HCT116 (cell line): ENCODE measurements around the gene PRPF40A.

Experiments
- EZH2 ChIP-seq: fragments of 200-600 bp; sonication (generic); IDR thresholded peaks from 2 replicates; pipeline ENCODE4 v1.6.1; 2017; ENCODE audit warnings: antibody characterized with exemption, mixed run types
- EZH2phosphoT487 ChIP-seq: fragments of 200-600 bp; IDR thresholded peaks from 2 replicates; pipeline ENCODE4 v1.6.1; 2018; ENCODE audit warnings: antibody characterized with exemption, borderline replicate concordance
- RAD21 ChIP-seq: IDR thresholded peaks from 2 replicates; pipeline ENCODE4 v1.6.1; 2012; ENCODE audit warnings: low read depth, mild to moderate bottlenecking
- SIN3A ChIP-seq: IDR thresholded peaks from 2 replicates; pipeline ENCODE4 v1.6.1; 2012; ENCODE audit warnings: low read depth
- ZFX ChIP-seq: fragments of 450-650 bp; IDR thresholded peaks from 2 replicates; pipeline ENCODE4 v1.6.1; 2017
- ZNF274 ChIP-seq: fragments of 200-500 bp; sonication (Bioruptor generic); IDR thresholded peaks from 2 replicates; pipeline ENCODE4 v1.6.1; 2014; ENCODE audit warnings: mild to moderate bottlenecking, low read depth, low read length, inconsistent platforms
- TF ChIP-seq, protein P1 (sequence below), 3 experiments: fragments of 200-600 bp in 1 of 3; sonication (generic) in 1 of 3; IDR thresholded peaks in 2 of 3; conservative IDR thresholded peaks in 1 of 3; 2 replicates each; pipeline ENCODE4 v1.5.1; 2012 to 2017; ENCODE audit warnings: low read depth in 2 of 3, low read length in 2 of 3, antibody characterized with exemption in 1 of 3, borderline replicate concordance in 1 of 3, control low read depth in 1 of 3, mild to moderate bottlenecking in 1 of 3, mixed read lengths in 1 of 3, mixed run types in 1 of 3, moderate library complexity in 1 of 3; ENCODE audit not compliant: insufficient read depth in 1 of 3
- TF ChIP-seq, protein P2 (sequence below): IDR thresholded peaks from 2 replicates; pipeline ENCODE4 v1.6.1; 2012

DNA sequence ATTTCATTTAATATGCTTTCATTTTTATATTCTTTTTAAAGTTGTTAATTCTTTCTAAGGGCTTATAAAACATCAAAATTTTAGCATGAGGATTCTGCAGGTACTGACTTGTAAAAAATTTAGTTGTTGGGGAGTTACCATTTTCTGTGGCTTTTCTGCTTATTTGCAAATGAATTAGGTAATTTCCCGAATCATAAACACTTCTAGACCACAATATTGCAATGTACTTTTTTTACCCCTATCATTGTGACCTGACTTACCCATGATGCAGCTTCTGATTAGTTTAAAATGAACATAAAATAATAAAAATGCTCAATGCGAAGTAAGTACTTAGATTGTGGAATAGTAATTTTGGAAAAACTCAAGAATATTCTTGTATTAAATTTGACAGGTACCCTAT, 12.6 kb upstream of the PRPF40A start:
- TF ChIP-seq ZFX: no peak
- TF ChIP-seq, protein P1, sequence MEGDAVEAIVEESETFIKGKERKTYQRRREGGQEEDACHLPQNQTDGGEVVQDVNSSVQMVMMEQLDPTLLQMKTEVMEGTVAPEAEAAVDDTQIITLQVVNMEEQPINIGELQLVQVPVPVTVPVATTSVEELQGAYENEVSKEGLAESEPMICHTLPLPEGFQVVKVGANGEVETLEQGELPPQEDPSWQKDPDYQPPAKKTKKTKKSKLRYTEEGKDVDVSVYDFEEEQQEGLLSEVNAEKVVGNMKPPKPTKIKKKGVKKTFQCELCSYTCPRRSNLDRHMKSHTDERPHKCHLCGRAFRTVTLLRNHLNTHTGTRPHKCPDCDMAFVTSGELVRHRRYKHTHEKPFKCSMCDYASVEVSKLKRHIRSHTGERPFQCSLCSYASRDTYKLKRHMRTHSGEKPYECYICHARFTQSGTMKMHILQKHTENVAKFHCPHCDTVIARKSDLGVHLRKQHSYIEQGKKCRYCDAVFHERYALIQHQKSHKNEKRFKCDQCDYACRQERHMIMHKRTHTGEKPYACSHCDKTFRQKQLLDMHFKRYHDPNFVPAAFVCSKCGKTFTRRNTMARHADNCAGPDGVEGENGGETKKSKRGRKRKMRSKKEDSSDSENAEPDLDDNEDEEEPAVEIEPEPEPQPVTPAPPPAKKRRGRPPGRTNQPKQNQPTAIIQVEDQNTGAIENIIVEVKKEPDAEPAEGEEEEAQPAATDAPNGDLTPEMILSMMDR (IDR thresholded peaks at IDR 0.05 in 2 of 3, conservative IDR thresholded peaks at IDR 0.05 in 1 of 3; ENCODE audit: borderline replicate concordance in 1 of 3, insufficient read depth in 1 of 3, low read depth in 2 of 3, low read length in 2 of 3): no peak
- TF ChIP-seq EZH2phosphoT487: no peak
- no peak for TF ChIP-seq ZNF274
- TF ChIP-seq, protein P2, sequence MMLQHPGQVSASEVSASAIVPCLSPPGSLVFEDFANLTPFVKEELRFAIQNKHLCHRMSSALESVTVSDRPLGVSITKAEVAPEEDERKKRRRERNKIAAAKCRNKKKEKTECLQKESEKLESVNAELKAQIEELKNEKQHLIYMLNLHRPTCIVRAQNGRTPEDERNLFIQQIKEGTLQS: no peak
- TF ChIP-seq SIN3A: no peak
- no peak for TF ChIP-seq EZH2
- no peak for TF ChIP-seq RAD21
